Limb (tissue), 2 donors: ENCODE data around the gene ASB13.

Source experiments
- DNase-seq, 2 donors: peaks; one replicate each; pipeline ENCODE4 v3.0.0-alpha.2; 2016; ENCODE audit errors: extremely low spot score in 2 of 2

The ASB13 gene

GRCh38 chr10:5591336-5591824 lies 75.0 kb downstream of the ASB13 start:
- no peak for DNase-seq

- peak in 1 of 2 donors; percentile 24 for DNase-seq
These were observed 75.6 kb downstream of the ASB13 start for GRCh38 chr10:5590816-5591215.

- DNase-seq: no peak
These were observed 76.5 kb downstream of the ASB13 start for GRCh38 chr10:5589661-5590511.

GRCh38 chr10:5589011-5589660 lies 77.3 kb downstream of the ASB13 start:
- no peak for DNase-seq
